H9 (cell line): ENCODE data around the gene ATF7. TPM values are rescaled to one million over a fixed set of nuclear protein-coding genes. Genes with fewer than 3 reads are reported as not detected.
"Not testable (repeated sequence)": the region's sequence is repeated elsewhere in the genome, so short reads cannot be mapped to it uniquely, and the experiment has no call there.

Experiments
- DNase-seq: peaks from one replicate; pipeline ENCODE4 v3.0.0-alpha.2; 2017
- H2AFZ ChIP-seq: one replicate; pipeline ENCODE4 v1.6.1; 2013; ENCODE audit warnings: mild to moderate bottlenecking, low read length, control low read depth, moderate library complexity
- H2AK5ac ChIP-seq: 2 replicates; pipeline ENCODE4 v1.6.1; 2013; ENCODE audit warnings: low read length, control low read depth, mixed read lengths; ENCODE audit not compliant: insufficient read length
- H2BK120ac ChIP-seq: one replicate; pipeline ENCODE4 v1.6.1; 2013; ENCODE audit warnings: low read depth, mild to moderate bottlenecking, low read length, control low read depth, inconsistent platforms; ENCODE audit not compliant: poor library complexity, severe bottlenecking
- H2BK12ac ChIP-seq: 2 replicates; pipeline ENCODE4 v1.6.1; 2013; ENCODE audit warnings: low read length, control low read depth, mixed read lengths, low read depth; ENCODE audit not compliant: insufficient read length
- H2BK15ac ChIP-seq: 2 replicates; pipeline ENCODE4 v1.6.1; 2013; ENCODE audit warnings: low read depth, low read length, control low read depth
- H2BK20ac ChIP-seq: one replicate; pipeline ENCODE4 v1.6.1; 2013; ENCODE audit warnings: low read depth, mild to moderate bottlenecking, low read length, control low read depth, inconsistent platforms; ENCODE audit not compliant: poor library complexity, severe bottlenecking
- H2BK5ac ChIP-seq: 2 replicates; pipeline ENCODE4 v1.6.1; 2013; ENCODE audit warnings: low read length, control low read depth, mixed read lengths; ENCODE audit not compliant: insufficient read length
- H3K14ac ChIP-seq: 2 replicates; pipeline ENCODE4 v1.6.1; 2013; ENCODE audit warnings: low read length, control low read depth; ENCODE audit not compliant: insufficient read depth
- H3K18ac ChIP-seq: 2 replicates; pipeline ENCODE4 v1.6.1; 2013; ENCODE audit warnings: low read depth, mild to moderate bottlenecking, mixed read lengths, low read length, control low read depth; ENCODE audit not compliant: insufficient read length
- H3K23ac ChIP-seq: 2 replicates; pipeline ENCODE4 v1.6.1; 2013; ENCODE audit warnings: low read length, control low read depth, mixed read lengths, low read depth; ENCODE audit not compliant: insufficient read length
- H3K23me2 ChIP-seq: 2 replicates; pipeline ENCODE4 v1.6.1; 2013; ENCODE audit warnings: low read depth, mild to moderate bottlenecking, mixed read lengths, low read length, control low read depth; ENCODE audit not compliant: insufficient read length, poor library complexity, severe bottlenecking
- H3K27ac ChIP-seq: 2 replicates; pipeline ENCODE4 v1.5.1; 2013; ENCODE audit warnings: low read length, control low read depth, mixed read lengths, low read depth; ENCODE audit not compliant: insufficient read length
- H3K27me3 ChIP-seq: 2 replicates; pipeline ENCODE4 v1.6.1; 2013; ENCODE audit warnings: low read length, control low read depth, inconsistent platforms; ENCODE audit not compliant: insufficient read depth
- H3K4ac ChIP-seq: 2 replicates; pipeline ENCODE4 v1.6.1; 2013; ENCODE audit warnings: low read depth, mild to moderate bottlenecking, control low read depth, inconsistent platforms, low read length, moderate library complexity
- H3K4me1 ChIP-seq: 2 replicates; pipeline ENCODE4 v1.6.1; 2013; ENCODE audit warnings: low read length, control low read depth, inconsistent platforms; ENCODE audit not compliant: insufficient read depth
- H3K4me2 ChIP-seq: 2 replicates; pipeline ENCODE4 v1.6.1; 2013; ENCODE audit warnings: low read length, control low read depth, mixed read lengths; ENCODE audit not compliant: insufficient read length, insufficient read depth
- H3K56ac ChIP-seq: 2 replicates; pipeline ENCODE4 v1.6.1; 2013; ENCODE audit warnings: low read depth, mild to moderate bottlenecking, mixed read lengths, low read length, control low read depth; ENCODE audit not compliant: insufficient read length
- H3K79me1 ChIP-seq: 2 replicates; pipeline ENCODE4 v1.6.1; 2013; ENCODE audit warnings: low read depth, mild to moderate bottlenecking, moderate library complexity, low read length, control low read depth, inconsistent platforms; ENCODE audit not compliant: insufficient read depth, poor library complexity, severe bottlenecking
- H3K79me2 ChIP-seq: 2 replicates; pipeline ENCODE4 v1.6.1; 2013; ENCODE audit warnings: low read length, control low read depth, inconsistent platforms; ENCODE audit not compliant: insufficient read depth
- H3K9ac ChIP-seq: 2 replicates; pipeline ENCODE4 v1.6.1; 2013; ENCODE audit warnings: low read length, control low read depth, mixed read lengths; ENCODE audit not compliant: insufficient read length; ENCODE audit errors: extremely low read depth
- H3K9me3 ChIP-seq: one replicate; pipeline ENCODE4 v1.6.1; 2013; ENCODE audit warnings: low read depth, low read length, inconsistent platforms; ENCODE audit not compliant: control insufficient read depth
- H3T11ph ChIP-seq: one replicate; pipeline ENCODE4 v1.6.1; 2013; ENCODE audit warnings: mild to moderate bottlenecking, low read length, control low read depth, inconsistent platforms
- H4K20me1 ChIP-seq: one replicate; pipeline ENCODE4 v1.6.1; 2013; ENCODE audit not compliant: control insufficient read depth, insufficient read length, insufficient read depth
- H4K5ac ChIP-seq: 2 replicates; pipeline ENCODE4 v1.6.1; 2013; ENCODE audit warnings: low read depth, mild to moderate bottlenecking, mixed read lengths, low read length, control low read depth; ENCODE audit not compliant: insufficient read length
- H4K8ac ChIP-seq: replicated peaks from 2 replicates; pipeline ENCODE4 v1.6.1; 2013; ENCODE audit warnings: low read length, control low read depth, mixed read lengths, low read depth; ENCODE audit not compliant: insufficient read length
- H4K91ac ChIP-seq: 2 replicates; pipeline ENCODE4 v1.6.1; 2013; ENCODE audit warnings: low read depth, mild to moderate bottlenecking, moderate library complexity, mixed read lengths, low read length, control low read depth; ENCODE audit not compliant: insufficient read length
- H3K27ac Mint-ChIP-seq, 3 experiments: 2 replicates in 2 of 3; 3 replicates in 1 of 3; pipeline ENCODE4 v1.8.0; 2020 to 2021; ENCODE audit warnings: mixed read lengths in 3 of 3, mild to moderate bottlenecking in 1 of 3, moderate library complexity in 1 of 3
- H3K27me3 Mint-ChIP-seq: 2 replicates; pipeline ENCODE4 v1.8.0; 2021; ENCODE audit warnings: low read depth, mild to moderate bottlenecking, moderate library complexity, mixed read lengths
- H3K36me3 Mint-ChIP-seq, 3 experiments: 2 replicates in 2 of 3; 3 replicates in 1 of 3; pipeline ENCODE4 v1.8.0; 2020 to 2021; ENCODE audit warnings: low read depth in 3 of 3, mixed read lengths in 3 of 3; ENCODE audit not compliant: insufficient read depth in 1 of 3
- H3K4me1 Mint-ChIP-seq, 2 experiments: 2 replicates each; pipeline ENCODE4 v1.8.0; 2020; ENCODE audit warnings: mixed read lengths in 2 of 2
- H3K4me3 Mint-ChIP-seq, 2 experiments: 2 replicates in 1 of 2; 3 replicates in 1 of 2; pipeline ENCODE4 v1.8.0; 2020 to 2021; ENCODE audit warnings: mild to moderate bottlenecking in 2 of 2, mixed read lengths in 2 of 2, moderate library complexity in 1 of 2
- H3K9me3 Mint-ChIP-seq, 2 experiments: 2 replicates in 1 of 2; 3 replicates in 1 of 2; pipeline ENCODE4 v1.8.0; 2020; ENCODE audit warnings: mild to moderate bottlenecking in 2 of 2, mixed read lengths in 2 of 2, moderate library complexity in 1 of 2
- CTCF ChIP-seq: fragments of 200-600 bp; sonication (generic); conservative IDR thresholded peaks from 3 replicates; pipeline ENCODE4 v1.8.0; 2021; ENCODE audit warnings: antibody characterized with exemption, mild to moderate bottlenecking
- whole genome bisulfite sequencing: extraction: QIAGEN DNeasy Blood & Tissue Kit; methylation state at CpG from one replicate; pipeline ENCODE4 v1.1.7; 2013; ENCODE audit warnings: missing lambda C conversion rate, low lambda C conversion rate, mixed read lengths; ENCODE audit not compliant: insufficient read length; ENCODE audit errors: extremely low coverage; 5-methylcytosine and 5-hydroxymethylcytosine counted together
- total RNA-seq: library from RNA; stranded (reverse); gene quantifications from 2 replicates; pipeline ENCODE4 v1.2.1, GENCODE V29; 2021

Gene ATF7
- total RNA-seq, 1 experiment from 2014 or later = 17.7 TPM

- H4K91ac ChIP-seq = no peak overlapping the region
- H2BK15ac ChIP-seq = no peak overlapping the region
- no peak overlapping the region for H3K14ac ChIP-seq
- no peak overlapping the region for H3K18ac ChIP-seq
- no peak for DNase-seq
- no peak for TF ChIP-seq CTCF
- H3K4ac ChIP-seq = no peak overlapping the region
- H2BK5ac ChIP-seq = no peak overlapping the region
- Mint-ChIP-seq H3K9me3 (no peaks in the 10 kb centered on the region; a peak in 1 of 5 replicates), H3K4me3 (no peak overlapping the region), H3K27me3 (peaks cover 2% of the 10 kb centered on the region), H3K36me3 (no peaks in the 10 kb centered on the region), H3K4me1 (no peaks in the 10 kb centered on the region), H3K27ac (no peak overlapping the region)
- H3K9me3 ChIP-seq = no peaks in the 10 kb centered on the region
- no peak overlapping the region for H3K23ac ChIP-seq
- no peaks in the 10 kb centered on the region for H3K4me1 ChIP-seq
- no peak overlapping the region for H2BK20ac ChIP-seq
- WGBS = no CpG with 5 or more reads among the region's 2 CpGs
- H3T11ph ChIP-seq = no peak overlapping the region
- no peaks in the 10 kb centered on the region for H4K20me1 ChIP-seq
- H3K9ac ChIP-seq = no peak overlapping the region
- H3K79me1 ChIP-seq = no peaks in the 10 kb centered on the region
- H3K27ac ChIP-seq = no peak overlapping the region
- no peak overlapping the region for H4K8ac ChIP-seq
- H2BK120ac ChIP-seq = no peak overlapping the region
- H3K4me2 ChIP-seq = no peak overlapping the region
- H3K79me2 ChIP-seq = no peaks in the 10 kb centered on the region
- no peak overlapping the region for H2BK12ac ChIP-seq
- H2AFZ ChIP-seq = no peak overlapping the region
- no peak overlapping the region for H2AK5ac ChIP-seq
- H3K27me3 ChIP-seq = no peaks in the 10 kb centered on the region
- H4K5ac ChIP-seq = no peak overlapping the region
- no peaks in the 10 kb centered on the region for H3K23me2 ChIP-seq
- H3K56ac ChIP-seq = no peak overlapping the region
These were observed 10.5 kb upstream of the ATF7 start for GRCh38 chr12:53636641-53637040.

DNA sequence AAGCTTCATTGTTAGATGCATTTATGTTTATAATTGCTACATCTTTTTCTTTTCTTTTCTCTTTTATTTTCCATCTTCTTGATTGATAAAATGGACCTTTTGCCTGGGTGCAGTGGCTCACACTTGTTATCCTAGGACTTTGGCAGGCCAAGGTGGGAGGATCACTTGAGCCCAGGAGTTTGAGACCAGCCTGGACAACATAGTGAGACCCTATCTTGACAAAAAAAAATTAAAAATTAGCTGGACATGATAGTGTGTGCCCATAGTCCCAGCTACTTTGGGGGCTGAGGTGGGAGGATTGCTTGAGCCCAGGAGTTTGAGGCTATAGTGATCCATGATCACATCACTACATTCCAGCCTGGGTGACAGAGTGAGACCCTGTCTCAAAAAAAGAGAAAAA is 9.5 kb upstream of the ATF7 start:
- H3K36me3 Mint-ChIP-seq, H3K4me2 ChIP-seq, H2AK5ac ChIP-seq, H3K18ac ChIP-seq, H2BK15ac ChIP-seq, H3K27me3 Mint-ChIP-seq, H2BK5ac ChIP-seq, H3K9ac ChIP-seq, H3K14ac ChIP-seq, H3K79me1 ChIP-seq, H2BK120ac ChIP-seq, H3K4me1 Mint-ChIP-seq, H4K5ac ChIP-seq, H3K9me3 Mint-ChIP-seq, H3K56ac ChIP-seq, H3K23ac ChIP-seq, H3K4me3 Mint-ChIP-seq, DNase-seq, H3K79me2 ChIP-seq, H3K23me2 ChIP-seq, H4K91ac ChIP-seq, H3K9me3 ChIP-seq, H3K4me1 ChIP-seq, H4K20me1 ChIP-seq, H3K27ac ChIP-seq, H2AFZ ChIP-seq, H3K27ac Mint-ChIP-seq, H3T11ph ChIP-seq, H3K4ac ChIP-seq, H2BK12ac ChIP-seq, H4K8ac ChIP-seq, H3K27me3 ChIP-seq, H2BK20ac ChIP-seq: not testable (repeated sequence)
